ENCODE data around the gene ENPP1.
"Not testable (repeated sequence)": the region's sequence is repeated elsewhere in the genome, so short reads cannot be mapped to it uniquely, and the experiment has no call there.

Gene ENPP1

DNA sequence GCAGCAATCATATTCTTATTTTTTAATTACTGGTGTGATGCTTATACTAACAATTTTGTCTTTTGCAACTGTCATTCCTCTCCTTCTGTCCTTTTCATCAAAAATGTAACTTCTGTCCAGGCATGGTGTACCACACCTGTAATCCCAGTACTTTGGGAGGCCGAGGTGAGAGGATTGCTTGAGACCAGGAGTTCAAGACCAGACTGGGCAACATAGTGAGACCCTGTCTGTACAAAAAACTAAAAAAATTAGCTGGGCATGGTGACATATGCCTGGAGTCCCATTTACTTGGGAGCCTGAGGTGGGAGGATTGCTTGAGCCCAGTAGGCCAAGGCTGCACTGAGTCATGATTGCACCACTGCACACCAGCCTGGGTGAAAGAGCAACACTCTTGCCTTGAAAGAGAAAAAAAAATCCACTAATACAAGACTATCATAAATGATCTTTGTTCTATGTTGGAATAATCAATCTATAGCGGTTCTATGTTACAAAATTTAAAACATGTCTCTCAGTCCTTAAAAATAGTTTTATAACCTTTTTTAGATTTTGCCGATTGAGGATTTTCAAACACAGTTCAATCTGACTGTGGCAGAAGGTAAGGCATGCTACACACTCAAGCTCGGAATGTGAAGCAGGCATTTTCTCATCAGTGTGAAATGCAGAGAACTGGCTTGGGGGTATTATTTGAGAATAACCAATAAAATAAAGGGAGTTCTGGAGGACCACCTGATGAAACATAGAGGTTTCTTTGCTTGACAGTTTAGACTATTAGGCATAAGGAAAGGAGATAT, 70.4 kb downstream of the ENPP1 start:
- no peak for DNase-seq (ENCODE audit: low spot score)

DNA sequence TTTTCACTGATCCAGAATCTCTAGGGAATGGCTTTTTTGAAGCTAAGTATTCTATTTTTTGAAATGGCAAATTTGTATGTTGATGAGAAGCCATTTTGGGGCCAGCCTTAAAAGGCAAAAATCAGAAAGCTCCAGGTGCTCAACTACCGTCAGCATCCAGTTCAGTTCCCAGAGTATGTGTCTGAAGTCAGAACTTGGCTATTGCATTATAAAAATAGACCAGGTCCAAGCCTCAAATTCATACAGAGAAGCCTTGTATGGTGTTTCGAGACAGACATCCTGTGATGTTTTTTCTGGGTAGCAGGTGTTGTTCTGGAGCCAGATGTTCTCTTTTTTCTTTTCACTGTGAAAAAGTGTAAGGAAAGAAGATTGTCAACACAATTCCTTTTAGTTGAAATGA, 75.2 kb downstream of the ENPP1 start:
- DNase-seq (ENCODE audit: low spot score): no peak

DNA sequence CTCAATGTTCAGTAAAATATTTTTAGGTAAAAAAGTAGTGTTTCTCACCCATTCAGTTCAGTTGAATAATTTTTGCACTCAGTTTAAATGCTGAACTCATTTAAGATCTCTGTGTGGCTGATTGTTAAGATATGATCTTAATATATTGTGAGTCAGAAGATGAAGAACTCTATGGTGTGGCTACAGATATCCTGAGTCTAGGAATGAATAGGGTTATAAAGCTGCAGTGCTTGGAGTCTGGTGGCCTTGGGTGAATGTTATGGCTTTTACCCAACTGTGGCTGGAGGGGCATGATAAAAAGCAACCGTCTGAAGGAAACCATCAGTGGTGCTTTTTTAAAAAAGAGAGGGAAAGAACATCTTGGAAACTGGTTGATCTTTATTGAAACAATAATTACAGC, 77.4 kb downstream of the ENPP1 start:
- DNase-seq (ENCODE audit: low spot score): no peak

DNA sequence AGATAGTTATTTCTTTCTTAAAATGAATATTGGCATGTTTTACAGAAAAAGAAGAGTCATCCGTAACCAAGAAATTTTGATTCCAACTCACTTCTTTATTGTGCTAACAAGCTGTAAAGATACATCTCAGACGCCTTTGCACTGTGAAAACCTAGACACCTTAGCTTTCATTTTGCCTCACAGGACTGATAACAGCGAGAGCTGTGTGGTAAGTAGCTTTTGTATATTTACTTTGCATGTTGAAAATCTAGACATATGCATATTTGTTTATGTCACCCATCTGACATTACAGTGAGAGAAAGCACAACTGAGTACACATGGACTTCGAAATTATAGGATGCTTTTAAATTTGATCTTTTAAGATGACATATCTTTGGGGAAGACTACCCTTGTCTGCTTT, 78.7 kb downstream of the ENPP1 start:
- DNase-seq (ENCODE audit: low spot score): no peak

DNA sequence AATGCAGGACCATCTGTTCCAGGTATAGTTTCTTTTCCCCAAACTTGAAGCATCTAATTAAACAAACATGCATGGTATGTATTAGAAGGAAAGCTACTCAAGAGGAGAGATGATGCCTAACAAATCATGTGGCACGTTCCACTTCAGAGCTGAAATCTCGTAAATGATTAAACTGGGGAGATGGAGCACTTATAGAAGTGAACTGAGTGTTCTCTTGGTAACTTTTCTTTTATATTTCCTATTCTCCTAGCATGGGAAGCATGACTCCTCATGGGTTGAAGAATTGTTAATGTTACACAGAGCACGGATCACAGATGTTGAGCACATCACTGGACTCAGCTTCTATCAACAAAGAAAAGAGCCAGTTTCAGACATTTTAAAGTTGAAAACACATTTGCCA, 82.3 kb downstream of the ENPP1 start:
- no peak for DNase-seq (ENCODE audit: low spot score)

DNA sequence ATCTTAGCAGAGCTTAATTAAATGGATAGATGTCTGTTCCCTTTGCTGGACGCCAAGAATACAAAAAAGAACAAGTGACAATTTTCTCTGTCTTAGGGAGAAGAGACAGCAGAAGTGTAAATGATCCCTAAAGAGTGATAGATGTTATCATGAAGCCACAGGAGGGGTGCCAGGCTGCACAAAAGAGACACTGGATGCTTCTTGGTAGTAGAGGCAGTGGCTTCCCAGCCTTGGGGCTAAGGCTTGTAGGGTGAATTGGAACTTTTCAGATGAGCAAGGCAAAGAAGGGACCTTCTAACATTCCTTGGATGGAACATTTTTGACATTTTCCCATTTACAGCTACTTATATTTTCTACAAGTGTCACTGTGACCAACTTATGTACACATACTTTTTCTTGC, 85.4 kb downstream of the ENPP1 start:
- no peak for DNase-seq (ENCODE audit: low spot score)

DNA sequence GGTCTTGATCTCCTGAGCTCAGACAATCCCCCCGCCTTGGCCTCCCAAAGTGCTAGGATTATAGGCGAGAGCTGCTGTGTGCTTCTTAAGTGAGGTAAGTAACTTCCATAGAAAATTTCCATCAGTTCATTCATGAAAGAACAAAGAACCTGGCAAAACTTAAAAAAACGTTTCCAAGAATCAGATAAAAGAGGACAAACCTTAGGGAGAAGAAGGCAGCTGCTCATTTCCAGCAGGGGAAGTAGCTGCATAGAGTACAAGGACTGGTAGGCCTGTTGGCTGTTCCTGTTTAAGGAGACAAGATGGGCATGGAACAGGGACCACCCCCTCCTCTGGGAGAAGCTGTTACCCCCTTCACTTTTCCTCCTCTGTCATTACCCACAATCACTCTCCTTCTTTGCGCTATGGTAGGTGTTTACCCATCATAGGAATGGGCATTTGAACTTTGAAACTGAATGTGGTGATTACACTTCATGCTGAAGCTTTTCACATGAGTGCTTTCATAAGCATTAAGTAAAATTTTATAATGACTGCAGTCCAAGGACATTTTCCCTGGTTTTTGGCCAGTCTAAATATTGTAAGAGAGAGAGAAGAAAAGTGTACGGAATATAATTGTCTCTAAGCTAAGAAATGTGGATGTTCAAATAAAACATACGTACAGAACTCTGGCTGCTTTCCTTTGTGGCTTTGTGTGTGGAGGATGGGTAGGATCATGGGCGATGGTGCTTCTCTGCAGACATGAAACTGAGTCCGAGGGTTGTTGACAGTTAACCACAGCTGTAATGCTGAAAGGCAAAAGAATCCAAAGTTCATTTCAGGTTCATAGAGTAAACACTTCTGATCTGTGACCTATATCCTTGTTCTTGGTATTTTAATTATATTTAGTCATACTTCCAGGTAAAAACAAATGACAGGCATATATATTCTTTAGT, 86.9 kb downstream of the ENPP1 start:
- DNase-seq (ENCODE audit: low spot score): no peak

DNA sequence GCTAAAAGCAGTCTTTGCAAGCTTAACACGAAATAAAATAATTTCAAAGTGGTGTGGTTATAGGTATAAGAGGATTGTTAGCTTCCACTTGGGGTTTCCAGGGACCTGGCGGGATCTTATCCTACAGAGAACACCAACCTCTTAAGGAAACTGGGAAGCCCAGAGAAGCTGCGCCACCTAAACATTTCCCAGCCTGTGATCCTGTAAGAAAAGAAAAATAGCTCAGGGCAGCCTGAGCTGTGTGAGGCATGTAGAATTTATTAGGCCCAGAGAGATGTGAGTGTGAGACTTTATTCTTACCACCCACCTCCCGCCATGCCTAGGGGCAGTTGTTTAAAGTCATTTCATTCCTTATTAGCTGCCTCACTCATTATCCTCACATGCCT, 89.2 kb downstream of the ENPP1 start:
- DNase-seq (ENCODE audit: low spot score): no peak

DNA sequence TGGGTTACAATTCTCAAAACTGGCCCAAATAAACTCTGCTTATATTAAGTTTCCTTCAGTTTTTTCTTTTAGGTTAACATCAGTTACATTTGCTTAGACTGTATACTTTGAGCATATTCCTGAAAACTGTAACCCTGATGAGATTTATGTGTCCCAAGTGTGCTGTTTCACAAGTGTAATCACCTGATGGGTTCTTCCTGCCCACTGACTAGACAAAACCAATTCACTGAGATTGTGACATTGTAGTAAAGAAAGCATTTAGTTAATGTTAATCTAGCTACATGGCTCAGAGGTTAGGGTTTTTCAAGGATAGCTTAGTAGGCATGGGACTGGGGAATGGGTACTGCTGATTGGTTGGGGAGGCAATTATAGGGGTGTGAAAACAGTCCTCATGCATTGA, 89.8 kb downstream of the ENPP1 start:
- no peak for DNase-seq (ENCODE audit: low spot score)

DNA sequence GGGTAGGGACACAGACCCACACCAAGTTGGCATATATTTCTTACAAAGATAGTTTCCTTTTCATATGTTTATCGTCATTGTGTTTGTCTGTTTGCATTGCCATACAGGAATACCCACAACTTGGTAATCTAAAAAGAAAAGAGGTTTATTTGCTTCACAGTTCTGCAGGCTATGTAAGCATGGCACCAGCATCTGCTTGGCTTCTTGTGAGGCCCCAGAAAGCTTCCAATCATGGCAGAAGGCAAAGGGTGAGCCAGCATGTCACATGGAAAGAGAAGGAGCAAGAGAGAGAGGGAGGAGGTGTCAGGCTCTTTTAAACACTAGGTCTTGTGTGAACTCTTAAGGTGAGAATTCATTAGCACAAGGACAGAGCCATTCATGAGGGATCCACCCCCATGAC, 90.9 kb downstream of the ENPP1 start:
- DNase-seq (ENCODE audit: low spot score): no peak

DNA sequence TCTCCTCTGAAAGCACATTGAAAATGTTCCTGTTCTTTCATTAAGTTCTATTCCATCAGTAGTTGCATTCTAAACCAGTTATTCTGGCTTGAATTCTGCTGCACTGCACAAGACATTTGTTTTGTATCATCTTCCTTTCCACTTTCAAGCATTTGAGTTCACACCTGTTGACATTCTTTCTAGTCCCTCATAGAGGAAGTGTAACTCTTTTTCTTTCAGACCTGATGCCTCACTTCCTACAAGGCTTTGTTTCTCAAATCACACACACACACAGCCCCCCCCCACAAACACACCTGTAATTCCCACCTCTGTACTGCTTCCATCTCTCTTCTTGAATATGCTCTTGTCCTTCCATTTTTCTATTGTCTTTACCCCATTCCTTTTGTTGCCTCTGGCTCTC, 92.4 kb downstream of the ENPP1 start:
- DNase-seq (ENCODE audit: low spot score): no peak

DNA sequence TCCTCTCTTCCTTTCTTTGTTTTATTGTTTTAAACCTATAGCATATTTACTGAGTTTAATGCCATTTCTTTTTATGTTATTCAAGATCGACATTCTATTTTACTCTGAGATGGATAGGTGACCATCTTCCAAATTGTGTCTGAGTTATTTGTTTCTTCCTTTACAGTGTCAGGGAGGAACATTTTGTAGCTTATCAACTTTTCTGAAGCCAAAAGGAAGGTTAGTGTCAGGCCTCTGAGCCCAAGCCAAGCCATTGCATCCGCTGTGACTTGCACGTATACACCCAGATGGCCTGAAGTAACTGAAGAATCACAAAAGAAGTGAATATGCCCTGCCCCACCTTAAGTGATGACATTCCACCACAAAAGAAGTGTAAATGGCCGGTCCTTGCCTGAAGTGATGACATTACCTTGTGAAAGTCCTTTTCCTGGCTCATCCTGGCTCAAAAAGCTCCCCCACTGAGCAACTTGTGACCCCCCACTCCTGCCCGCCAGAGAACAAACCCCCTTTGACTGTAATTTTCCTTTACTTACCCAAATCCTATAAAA, 93.6 kb downstream of the ENPP1 start:
- DNase-seq (ENCODE audit: low spot score): not testable (repeated sequence)

DNA sequence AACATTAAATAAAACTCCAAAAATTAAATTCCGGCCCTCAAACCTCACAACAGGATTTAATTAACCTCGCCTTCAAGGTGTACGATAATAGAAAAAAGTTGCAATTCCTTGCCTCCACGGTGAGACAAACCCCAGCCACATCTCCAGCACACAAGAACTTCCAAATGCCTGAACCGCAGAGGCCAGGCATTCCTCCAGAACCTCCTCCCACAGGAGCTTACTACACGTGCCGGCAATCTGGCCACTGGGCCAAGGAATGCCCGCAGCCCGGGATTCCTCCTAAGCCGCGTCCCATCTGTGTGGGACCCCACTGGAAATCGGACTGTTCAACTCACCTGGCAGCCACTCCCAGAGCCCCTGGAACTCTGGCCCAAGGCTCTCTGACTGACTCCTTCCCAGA, 95.9 kb downstream of the ENPP1 start:
- not testable (repeated sequence) for DNase-seq (ENCODE audit: low spot score)

DNA sequence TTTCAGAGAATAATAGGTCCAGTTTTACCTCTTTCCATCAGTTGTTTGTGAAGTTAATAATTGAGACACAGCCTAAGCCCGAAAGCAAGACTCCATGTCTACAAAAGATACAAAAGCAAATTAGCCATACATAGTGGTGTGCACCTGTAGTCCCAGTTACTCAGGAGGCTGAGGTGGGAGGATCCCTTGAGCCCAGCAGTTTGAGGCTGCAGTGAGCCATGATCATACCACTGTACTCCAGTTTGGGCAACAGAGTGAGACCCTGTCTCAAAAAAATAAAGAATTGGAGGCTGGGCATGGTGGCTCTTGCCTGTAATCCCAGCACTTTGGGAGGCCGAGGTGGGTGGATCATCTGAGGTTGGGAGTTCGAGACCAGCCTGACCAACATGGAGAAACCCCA, 101.0 kb downstream of the ENPP1 start:
- not testable (repeated sequence) for DNase-seq (ENCODE audit: low spot score)

DNA sequence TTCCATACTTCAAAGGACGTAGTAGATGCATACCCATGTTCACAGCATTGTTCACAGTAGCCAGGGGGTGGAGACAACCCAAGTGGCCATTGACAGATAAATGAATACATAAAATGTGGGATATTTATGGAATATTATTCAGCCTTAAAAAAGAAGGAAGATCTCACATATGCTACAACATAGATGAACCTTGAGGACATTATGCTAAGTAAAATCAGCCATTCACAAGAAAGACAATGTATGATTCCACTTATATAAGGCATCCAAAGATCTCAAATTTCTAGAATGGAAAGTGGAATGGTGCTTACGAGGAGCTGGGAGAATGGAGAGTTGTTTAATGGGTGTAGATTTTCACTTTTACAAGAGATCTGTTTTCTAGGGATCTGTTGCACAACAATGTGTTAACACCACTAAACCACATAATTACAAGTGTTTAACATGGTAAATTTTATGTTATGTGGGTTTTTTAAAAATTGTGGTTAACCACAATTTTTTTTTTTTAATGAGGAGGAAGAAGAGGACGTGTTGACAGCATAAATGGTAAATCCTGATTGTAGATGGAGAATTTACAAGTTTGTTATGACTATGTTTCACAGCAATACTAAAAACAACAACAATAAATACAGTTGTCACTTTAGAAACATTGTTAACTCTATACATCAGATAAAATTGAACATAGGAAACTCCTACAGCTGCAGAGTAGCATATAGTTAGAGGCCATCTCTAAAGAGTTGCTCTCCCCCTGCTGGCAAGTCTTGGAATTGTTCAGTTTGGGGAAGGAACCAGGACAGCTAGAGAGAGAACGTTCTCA, 101.8 kb downstream of the ENPP1 start:
- peak; percentile 56 for DNase-seq (ENCODE audit: low spot score)

DNA sequence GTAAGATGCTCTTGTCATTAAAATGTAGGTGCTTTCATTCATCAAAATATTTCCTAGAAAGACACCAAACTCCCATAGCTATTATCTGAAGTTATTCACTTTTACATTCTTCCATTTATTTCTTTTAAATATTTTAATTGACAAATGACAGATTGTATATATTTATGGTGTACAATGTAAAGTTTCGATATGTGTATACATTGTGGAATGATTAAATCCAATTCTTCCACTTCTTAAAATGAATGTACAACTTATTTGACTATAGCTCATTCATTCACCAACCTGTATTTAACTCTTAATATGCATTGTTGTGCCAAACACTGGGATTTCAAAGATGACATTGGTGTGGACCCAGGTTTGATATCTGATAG, 102.4 kb downstream of the ENPP1 start:
- DNase-seq (ENCODE audit: low spot score): no peak

DNA sequence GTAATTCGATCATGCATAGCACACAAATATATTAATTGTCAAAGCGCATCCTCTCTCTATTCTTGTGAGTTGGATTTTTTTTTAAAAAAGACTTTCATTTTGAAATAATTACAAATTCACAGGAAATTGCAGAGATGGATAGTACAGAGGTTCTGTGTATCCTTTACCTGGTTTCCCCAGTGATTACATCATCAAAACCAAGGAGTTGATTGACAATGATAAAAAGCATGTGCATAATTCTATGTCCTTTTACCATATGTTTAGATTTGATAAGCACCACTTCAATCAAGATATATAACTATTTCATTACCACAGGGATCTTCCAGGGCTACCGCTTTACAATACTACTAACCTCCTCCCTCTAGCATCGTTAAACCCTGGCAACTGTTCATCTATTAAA, 103.1 kb downstream of the ENPP1 start:
- DNase-seq (ENCODE audit: low spot score): no peak

DNA sequence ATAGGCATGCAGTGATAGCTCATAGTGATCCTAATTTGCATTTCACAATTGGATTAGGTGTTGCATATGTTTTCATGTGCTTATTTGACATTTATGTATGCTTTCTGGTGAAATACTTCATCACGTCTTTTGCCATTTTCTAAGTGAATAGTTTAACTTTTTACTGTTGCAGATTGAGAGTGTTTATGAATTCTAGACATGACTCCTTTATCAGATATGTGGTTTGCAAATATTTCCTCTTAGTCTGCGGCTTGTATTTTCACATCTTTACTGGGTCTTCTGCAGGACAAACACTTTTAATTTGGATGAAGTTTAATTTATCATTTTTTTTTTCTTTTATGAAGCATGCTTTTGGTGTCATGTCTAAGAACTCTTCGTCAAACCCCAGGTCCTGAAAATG, 104.1 kb downstream of the ENPP1 start:
- DNase-seq (ENCODE audit: low spot score): no peak

DNA sequence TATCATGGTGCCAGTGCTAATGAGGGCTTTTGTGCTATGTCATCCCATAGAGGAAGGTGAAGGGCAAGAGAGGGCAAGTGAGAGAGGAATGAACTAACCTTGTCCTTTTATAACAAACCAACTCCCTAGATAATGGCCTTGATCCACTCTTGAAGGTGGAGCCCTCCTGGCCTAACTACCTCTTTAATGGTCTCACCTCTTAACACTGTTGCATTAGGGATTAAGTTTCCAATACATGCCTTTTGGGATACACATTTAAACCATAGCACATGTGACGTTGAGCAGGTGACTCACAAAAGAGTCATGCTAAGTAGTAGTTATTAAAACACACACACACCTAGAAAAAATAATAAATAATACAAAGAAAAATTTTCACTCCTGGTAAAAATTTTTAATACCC, 106.4 kb downstream of the ENPP1 start:
- DNase-seq (ENCODE audit: low spot score): no peak

DNA sequence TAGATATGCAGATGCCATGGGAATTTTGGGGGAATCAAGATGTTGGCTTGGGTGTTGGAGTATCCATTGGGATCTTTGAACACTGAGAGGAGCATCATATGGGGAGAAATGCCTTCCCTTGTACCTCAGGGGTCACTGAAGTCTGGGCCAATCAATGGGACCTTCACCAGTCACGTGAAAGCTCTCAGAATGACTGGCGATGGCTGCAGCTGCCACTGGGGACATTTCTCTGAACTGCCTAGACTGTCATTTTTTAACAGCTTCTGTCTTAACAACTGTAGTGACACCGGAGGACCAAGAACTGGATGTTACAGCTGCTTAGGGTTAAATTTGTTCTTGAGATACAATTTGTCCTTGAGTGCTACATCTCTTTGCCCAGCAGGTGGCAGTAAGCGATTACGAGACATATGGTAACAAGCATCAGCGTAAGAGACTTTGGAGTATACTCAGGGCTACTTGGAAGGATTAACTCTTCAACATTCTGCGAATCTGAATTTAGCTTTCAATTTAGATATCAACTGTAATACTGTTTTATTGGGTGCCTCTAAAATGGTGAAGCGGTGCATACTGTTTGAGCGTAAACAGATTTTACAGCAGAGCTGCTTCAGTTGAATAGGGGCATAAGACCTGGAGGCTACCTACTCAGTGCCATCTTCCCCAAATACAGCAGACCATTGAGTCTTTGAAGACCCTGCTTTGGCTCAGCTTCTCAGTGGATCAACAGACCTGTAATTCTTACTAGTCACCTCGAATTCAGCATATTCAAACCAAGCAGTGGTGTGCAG, 107.3 kb downstream of the ENPP1 start:
- peak; percentile 53 for DNase-seq (ENCODE audit: low spot score)

DNA sequence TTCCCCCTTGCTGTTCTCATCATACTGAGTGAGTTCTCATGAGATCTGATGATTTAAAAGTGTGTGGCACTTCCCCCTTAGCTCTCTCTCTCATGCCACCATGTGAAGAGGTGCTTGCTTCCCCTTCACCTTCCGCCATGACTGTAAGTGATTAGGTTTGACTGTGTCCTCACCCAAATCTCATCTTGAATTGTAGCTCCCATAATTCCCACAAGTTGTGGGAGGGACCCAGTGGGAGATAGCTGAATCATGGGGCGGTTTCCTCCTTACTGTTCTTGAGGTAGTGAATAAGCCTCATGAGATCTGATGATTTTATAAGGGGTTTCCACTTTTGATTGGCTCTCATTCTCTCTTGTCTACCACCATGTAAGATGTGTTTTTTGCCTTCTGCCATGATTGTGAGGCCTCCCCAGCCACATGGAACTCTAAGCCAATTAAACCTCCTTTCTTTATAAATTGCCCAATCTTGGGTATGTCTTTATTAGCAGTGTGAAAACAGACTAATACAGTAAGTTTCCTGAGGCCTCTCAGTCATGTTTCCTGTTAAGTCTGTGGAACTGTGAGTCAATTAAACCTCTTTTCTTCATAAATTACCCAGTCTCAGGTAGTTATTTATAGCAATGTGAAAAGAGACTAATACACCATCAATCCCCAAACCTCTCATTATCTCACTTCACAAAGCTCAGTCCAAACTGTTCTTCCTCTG, 108.4 kb downstream of the ENPP1 start:
- DNase-seq (ENCODE audit: low spot score): not testable (repeated sequence)

All from D341Med (cell line).